H1 (cell line): ENCODE results near the gene LAMC3. TPM values are rescaled to one million over a fixed set of nuclear protein-coding genes. Genes with fewer than 3 reads are reported as not detected.

ENCODE experiments used
- CTCF ChIA-PET: fragments of 300-600 bp; sonication (Branson Sonifier 250); formaldehyde crosslinking; loops from one replicate; lab custom pipeline; 2021; ENCODE audit not compliant: partially characterized antibody; lab: Charles Lee
- POLR2A ChIA-PET: fragments of 300-600 bp; sonication (Branson Sonifier 250); formaldehyde crosslinking; loops from one replicate; lab custom pipeline; 2021; ENCODE audit warnings: inconsistent platforms; ENCODE audit not compliant: partially characterized antibody; lab: Charles Lee
- DNase-seq, 2 experiments: peaks; one replicate each; pipeline versions ENCODE4 v3.0.0 to v3.0.0-alpha.2; 2010 to 2022; ENCODE audit warnings: low spot score in 2 of 2, low read depth in 1 of 2, mixed read lengths in 1 of 2
- FAIRE-seq: peaks from 2 replicates; lab custom pipeline; 2011; peaks lifted over from hg19 to GRCh38; lab: Jason Lieb, UNC
- H2AFZ ChIP-seq: 2 replicates; pipeline ENCODE4 v1.8.1; 2012; ENCODE audit warnings: low read length, inconsistent platforms
- H2AK5ac ChIP-seq: 2 replicates; pipeline ENCODE4 v1.6.1; 2013; ENCODE audit warnings: low read depth, low read length
- H2BK120ac ChIP-seq: replicated peaks from 2 replicates; pipeline ENCODE3; 2013; ENCODE audit warnings: low read depth, low read length, inconsistent platforms
- H2BK12ac ChIP-seq: 2 replicates; pipeline ENCODE4 v1.6.1; 2013; ENCODE audit warnings: low read depth, low read length
- H2BK15ac ChIP-seq: 2 replicates; pipeline ENCODE4 v1.6.1; 2013; ENCODE audit warnings: low read length
- H2BK20ac ChIP-seq: 2 replicates; pipeline ENCODE4 v1.6.1; 2013; ENCODE audit warnings: low read length
- H2BK5ac ChIP-seq: 2 replicates; pipeline ENCODE4 v1.6.1; 2013; ENCODE audit warnings: low read depth, low read length
- H3K14ac ChIP-seq: 2 replicates; pipeline ENCODE4 v1.6.1; 2013; ENCODE audit warnings: inconsistent platforms; ENCODE audit not compliant: insufficient read length
- H3K18ac ChIP-seq: 2 replicates; pipeline ENCODE4 v1.6.1; 2013; ENCODE audit warnings: low read length; ENCODE audit errors: extremely low read depth
- H3K23ac ChIP-seq: 2 replicates; pipeline ENCODE4 v1.6.1; 2013; ENCODE audit warnings: inconsistent platforms; ENCODE audit not compliant: insufficient read length
- H3K23me2 ChIP-seq: 2 replicates; pipeline ENCODE4 v1.6.1; 2013; ENCODE audit warnings: low read depth, low read length
- H3K27ac ChIP-seq: 2 replicates; pipeline ENCODE4 v1.6.1; 2011; ENCODE audit warnings: low read depth, low read length, inconsistent platforms
- H3K27me3 ChIP-seq, 4 experiments: replicated peaks in 1 of 4; 1 replicate in 1 of 4; 2 replicates in 3 of 4; pipeline versions ENCODE4 v1.6.1 to v1.8.1; 2011 to 2013; ENCODE audit warnings: low read length in 3 of 4, mild to moderate bottlenecking in 3 of 4, inconsistent platforms in 2 of 4, mixed read lengths in 2 of 4, moderate library complexity in 1 of 4; ENCODE audit not compliant: control insufficient read depth in 3 of 4, insufficient read depth in 3 of 4; ENCODE audit errors: extremely low read depth in 1 of 4
- H3K36me3 ChIP-seq, 4 experiments: 2 replicates each; pipeline versions ENCODE4 v1.6.1 to v1.8.1; 2011 to 2013; ENCODE audit warnings: mild to moderate bottlenecking in 4 of 4, low read length in 3 of 4, moderate library complexity in 2 of 4, control low read depth in 1 of 4, inconsistent platforms in 1 of 4; ENCODE audit not compliant: insufficient read depth in 4 of 4, control insufficient read depth in 2 of 4
- H3K4ac ChIP-seq: replicated peaks from 2 replicates; pipeline ENCODE3; 2013; ENCODE audit warnings: low read length, low read depth, mixed read lengths, inconsistent platforms; ENCODE audit not compliant: insufficient read length
- H3K4me1 ChIP-seq, 4 experiments: replicated peaks in 1 of 4; 1 replicate in 1 of 4; 2 replicates in 3 of 4; pipeline versions ENCODE4 v1.6.1 to v1.8.1; 2011 to 2013; ENCODE audit warnings: low read length in 3 of 4, inconsistent platforms in 2 of 4, mixed read lengths in 1 of 4; ENCODE audit not compliant: insufficient read depth in 4 of 4, control insufficient read depth in 3 of 4
- H3K4me2 ChIP-seq, 2 experiments: 2 replicates each; pipeline versions ENCODE4 v1.6.1 to v1.8.1; 2011 to 2013; ENCODE audit warnings: low read depth in 2 of 2, low read length in 2 of 2, control low read depth in 1 of 2, inconsistent platforms in 1 of 2, mild to moderate bottlenecking in 1 of 2; ENCODE audit not compliant: insufficient read depth in 1 of 2
- H3K4me3 ChIP-seq, 4 experiments: fragments of 200-600, 300-600 bp in 1 of 4; sonication (generic), shearing (Covaris generic), sonication (Bioruptor Twin) in 1 of 4; 2 replicates each; pipeline versions ENCODE4 v1.5.1 to v1.8.1; 2011 to 2016; ENCODE audit warnings: low read length in 4 of 4, low read depth in 3 of 4, control low read depth in 2 of 4, inconsistent platforms in 2 of 4, mild to moderate bottlenecking in 2 of 4, mixed read lengths in 1 of 4, moderate library complexity in 1 of 4; ENCODE audit not compliant: insufficient read depth in 2 of 4; ENCODE audit errors: extremely low read depth in 1 of 4
- H3K56ac ChIP-seq: replicated peaks from 2 replicates; pipeline ENCODE3; 2013; ENCODE audit warnings: low read depth, mild to moderate bottlenecking, mixed read lengths, low read length, inconsistent platforms; ENCODE audit not compliant: insufficient read length
- H3K79me1 ChIP-seq: 2 replicates; pipeline ENCODE4 v1.6.1; 2013; ENCODE audit warnings: low read depth, low read length, control low read depth
- H3K79me2 ChIP-seq, 2 experiments: 2 replicates each; pipeline versions ENCODE4 v1.6.1 to v1.8.1; 2012 to 2013; ENCODE audit warnings: low read length in 2 of 2, mild to moderate bottlenecking in 2 of 2, inconsistent platforms in 1 of 2; ENCODE audit not compliant: insufficient read depth in 2 of 2, control insufficient read depth in 1 of 2
- H3K9ac ChIP-seq, 4 experiments: replicated peaks in 1 of 4; 1 replicate in 1 of 4; 2 replicates in 3 of 4; pipeline versions ENCODE4 v1.6.1 to v1.8.1; 2011 to 2013; ENCODE audit warnings: low read depth in 3 of 4, low read length in 3 of 4, control low read depth in 2 of 4, mild to moderate bottlenecking in 2 of 4, moderate library complexity in 2 of 4, inconsistent platforms in 1 of 4; ENCODE audit errors: extremely low read depth in 1 of 4
- H3K9me3 ChIP-seq, 2 experiments: 2 replicates each; pipeline versions ENCODE4 v1.6.1 to v1.8.1; 2012 to 2013; ENCODE audit warnings: mild to moderate bottlenecking in 2 of 2, moderate library complexity in 2 of 2, control low read depth in 1 of 2, inconsistent platforms in 1 of 2, low read depth in 1 of 2, low read length in 1 of 2, mixed read lengths in 1 of 2; ENCODE audit not compliant: insufficient read depth in 2 of 2
- H4K20me1 ChIP-seq, 2 experiments: replicated peaks in 1 of 2; 2 replicates each; pipeline versions ENCODE3 to v1.8.1; 2011 to 2013; ENCODE audit warnings: inconsistent platforms in 2 of 2, low read length in 2 of 2, mild to moderate bottlenecking in 1 of 2; ENCODE audit not compliant: insufficient read depth in 2 of 2, control insufficient read depth in 1 of 2
- H4K5ac ChIP-seq: 2 replicates; pipeline ENCODE4 v1.6.1; 2013; ENCODE audit warnings: low read length, low read depth, mixed read lengths, inconsistent platforms; ENCODE audit not compliant: insufficient read length
- H4K8ac ChIP-seq: 2 replicates; pipeline ENCODE4 v1.8.0; 2013; ENCODE audit warnings: mild to moderate bottlenecking, moderate library complexity, low read length, inconsistent platforms; ENCODE audit not compliant: insufficient read depth; ENCODE audit errors: extremely low read depth
- H4K91ac ChIP-seq: replicated peaks from 2 replicates; pipeline ENCODE3; 2013; ENCODE audit warnings: low read length, mixed read lengths, inconsistent platforms; ENCODE audit not compliant: insufficient read length
- CHD1 ChIP-seq: IDR thresholded peaks from 2 replicates; pipeline ENCODE4 v1.6.1; 2012; ENCODE audit warnings: low read depth, low read length, improper control_type of control experiment
- CREB1 ChIP-seq: IDR thresholded peaks from 2 replicates; pipeline ENCODE4 v1.6.1; 2012; ENCODE audit warnings: inconsistent platforms
- CTCF ChIP-seq, 3 experiments: IDR thresholded peaks; 1 replicate in 2 of 3; 2 replicates in 1 of 3; pipeline versions ENCODE4 v1.5.1 to v1.6.1; 2011; ENCODE audit warnings: low read length in 3 of 3, mild to moderate bottlenecking in 3 of 3, inconsistent platforms in 2 of 3, low read depth in 1 of 3, moderate library complexity in 1 of 3; ENCODE audit not compliant: insufficient read depth in 1 of 3; ENCODE audit errors: control extremely low read depth in 1 of 3
- EP300 ChIP-seq, 2 experiments: IDR thresholded peaks; 1 replicate in 1 of 2; 2 replicates in 1 of 2; pipeline ENCODE4 v1.6.1; 2011 to 2012; ENCODE audit warnings: low read depth in 2 of 2, low read length in 2 of 2, mild to moderate bottlenecking in 2 of 2, borderline replicate concordance in 1 of 2, inconsistent platforms in 1 of 2, moderate library complexity in 1 of 2
- FOSL1 ChIP-seq: IDR thresholded peaks from 2 replicates; pipeline ENCODE4 v1.6.1; 2011; ENCODE audit warnings: mild to moderate bottlenecking, low read depth, low read length, moderate library complexity; ENCODE audit not compliant: insufficient read depth
- GABPA ChIP-seq: IDR thresholded peaks from 2 replicates; pipeline ENCODE4 v1.6.1; 2011; ENCODE audit warnings: mild to moderate bottlenecking, low read length, moderate library complexity, borderline replicate concordance; ENCODE audit not compliant: insufficient read depth
- PHF8 ChIP-seq: fragments of 200-600 bp; sonication (generic); conservative IDR thresholded peaks from 2 replicates; pipeline ENCODE4 v1.7.1; 2012; ENCODE audit warnings: low read depth, mild to moderate bottlenecking, inconsistent platforms, low read length, moderate library complexity
- SIN3A ChIP-seq, 2 experiments: IDR thresholded peaks in 1 of 2; conservative IDR thresholded peaks in 1 of 2; 2 replicates each; pipeline ENCODE4 v1.6.1; 2011 to 2012; ENCODE audit warnings: low read length in 2 of 2, improper control_type of control experiment in 1 of 2, low read depth in 1 of 2, mild to moderate bottlenecking in 1 of 2
- SP1 ChIP-seq: IDR thresholded peaks from 2 replicates; pipeline ENCODE4 v1.6.1; 2011; ENCODE audit warnings: low read depth, low read length
- SRF ChIP-seq: IDR thresholded peaks from 2 replicates; pipeline ENCODE4 v1.6.1; 2011; ENCODE audit warnings: mild to moderate bottlenecking, low read depth, low read length, moderate library complexity
- SUZ12 ChIP-seq: fragments of 200-600 bp; sonication (generic); IDR thresholded peaks from 2 replicates; pipeline ENCODE4 v1.6.1; 2012; ENCODE audit warnings: mild to moderate bottlenecking, inconsistent platforms, low read length, moderate library complexity, mixed read lengths
- TAF1 ChIP-seq: IDR thresholded peaks from 2 replicates; pipeline ENCODE4 v1.6.1; 2011; ENCODE audit warnings: mild to moderate bottlenecking, low read depth, low read length
- WGBS, 2 experiments: shearing (Covaris generic) in 1 of 2; methylation state at CpG; one replicate each; pipeline versions ENCODE4 v1.1.6 to v1.1.7; 2013 to 2015; ENCODE audit warnings: low lambda C conversion rate in 2 of 2, mixed read lengths in 2 of 2, inconsistent platforms in 1 of 2, low coverage in 1 of 2, missing lambda C conversion rate in 1 of 2; ENCODE audit not compliant: insufficient replicate concordance in 2 of 2, insufficient coverage in 1 of 2, insufficient read length in 1 of 2; ENCODE audit errors: extremely low coverage in 1 of 2, missing lambda C conversion rate in 1 of 2; 5-methylcytosine and 5-hydroxymethylcytosine counted together
- polyA plus RNA-seq, 7 experiments: library from polyadenylated mRNA; depleted of rRNA in 3 of 7; stranded (reverse) in 5 of 7; unstranded in 2 of 7; fragments of >200 nt in 5 of 7; fragments of 200-250 nt in 2 of 7; gene quantifications; 1 replicate in 5 of 7; 2 replicates in 1 of 7; 4 replicates in 1 of 7; pipeline versions ENCODE4 v1.2.1 to v1.2.3, GENCODE V29; 2011 to 2013; ENCODE audit warnings: missing spikeins in 2 of 7, mixed read lengths in 2 of 7
- total RNA-seq: library from RNA; stranded (reverse); fragmentation: NEBNext Ultra II Directional; extraction: Animal tissue kit (Norgen Biotek cat#: 25700); gene quantifications from 2 replicates; pipeline ENCODE4 v1.2.1, GENCODE V29; 2021

LAMC3 gene
- total and polyA plus RNA-seq, 2 of the 8 experiments (the other 6 are each of a cell fraction or from before 2014, with no cell fraction given) = 9.3 to 12.3 TPM

GRCh38 chr9:131035548-131035947 lies 26.6 kb downstream of the LAMC3 start:
- H3K23ac ChIP-seq = no peak overlapping the region
- WGBS, 2 experiments = 82% methylated on average over 3 of the region's 3 CpGs; no CpG with 5 or more reads in 1 of the 2 experiments
- H4K20me1 ChIP-seq = no peaks in the 10 kb centered on the region
- H3K4me2 ChIP-seq = no peak overlapping the region
- H3K23me2 ChIP-seq = no peaks in the 10 kb centered on the region
- no peak overlapping the region for H3K9ac ChIP-seq
- no peaks in the 10 kb centered on the region for H3K36me3 ChIP-seq
- no peaks in the 10 kb centered on the region; a peak in 2 of 7 replicates for H3K4me1 ChIP-seq
- no peak overlapping the region for H2AK5ac ChIP-seq
- FAIRE-seq (no peak), DNase-seq (no peak)
- H3K14ac ChIP-seq = no peak overlapping the region
- no peak overlapping the region for H2BK20ac ChIP-seq
- H2AFZ ChIP-seq = no peak overlapping the region
- H2BK120ac ChIP-seq = no peak overlapping the region
- ChIA-PET CTCF (interaction anchor here (0.8 to 6.9 kb wide), 8 partner anchors 8 to 73 kb away, joined by 3 to 52 read pairs (median 4); no protein-coding TSS in a partner anchor), POLR2A (no interaction called here)
- H3K4me3 ChIP-seq = no peak overlapping the region
- H4K91ac ChIP-seq = no peak overlapping the region
- no peak overlapping the region for H4K5ac ChIP-seq
- no peaks in the 10 kb centered on the region for H3K79me2 ChIP-seq
- H3K27ac ChIP-seq = no peak overlapping the region
- no peak overlapping the region for H3K56ac ChIP-seq
- no peaks in the 10 kb centered on the region for H3K9me3 ChIP-seq
- no peak overlapping the region; the same call in 1 of the 2 replicates for H4K8ac ChIP-seq
- no peak overlapping the region for H2BK12ac ChIP-seq
- H3K4ac ChIP-seq = no peak overlapping the region
- no peaks in the 10 kb centered on the region for H3K79me1 ChIP-seq
- no peaks in the 10 kb centered on the region for H3K27me3 ChIP-seq
- H2BK5ac ChIP-seq = no peak overlapping the region
- H2BK15ac ChIP-seq = no peak overlapping the region
- H3K18ac ChIP-seq = no peak overlapping the region
- TF ChIP-seq CTCF (IDR thresholded peaks at IDR 0.05; ENCODE audit: control extremely low read depth in 1 of 3, insufficient read depth in 1 of 3, low read depth in 1 of 3, low read length in 3 of 3) = no peak
- TF ChIP-seq GABPA = no peak
- TF ChIP-seq CREB1 = no peak
- no peak for TF ChIP-seq SRF
- no peak for TF ChIP-seq PHF8
- TF ChIP-seq SUZ12 = no peak
- no peak for TF ChIP-seq SP1
- TF ChIP-seq FOSL1 = no peak
- TF ChIP-seq SIN3A (conservative IDR thresholded peaks at IDR 0.05 in 1 of 2, IDR thresholded peaks at IDR 0.05 in 1 of 2; ENCODE audit: low read depth in 1 of 2, low read length in 2 of 2) = no peak
- TF ChIP-seq EP300 (IDR thresholded peaks at IDR 0.05; ENCODE audit: borderline replicate concordance in 1 of 2, low read depth in 2 of 2, low read length in 2 of 2) = no peak
- TF ChIP-seq CHD1 = no peak
- no peak for TF ChIP-seq TAF1
